Renal pelvis (tissue), 4 donors: Measurements from ENCODE around the gene FREM2. TPM values are rescaled to one million over a fixed set of nuclear protein-coding genes. Genes with fewer than 3 reads are reported as not detected.

Experiments used
- DNase-seq: peaks from one replicate; pipeline ENCODE4 v3.0.0-alpha.2; 2013
- polyA plus RNA-seq, 3 donors: library from polyadenylated mRNA; unstranded; fragments of 120-200 nt; gene quantifications; one replicate each; pipeline ENCODE4 v1.2.1, GENCODE V29; 2013; ENCODE audit not compliant: insufficient read length in 3 of 3

The FREM2 gene
- polyA plus RNA-seq, 3 donors: 47.4 to 48.2 (median 48.1) TPM

GRCh38 chr13:38687246-38688229, 661 bp downstream of the FREM2 start:
- DNase-seq: no peak

GRCh38 chr13:38688674-38689073, 1.8 kb downstream of the FREM2 start:
- DNase-seq: no peak

- no peak for DNase-seq
These were observed 3.4 kb downstream of the FREM2 start for GRCh38 chr13:38690231-38690630.

GRCh38 chr13:38693168-38693567, 6.3 kb downstream of the FREM2 start:
- no peak for DNase-seq

- no peak for DNase-seq
These were observed 6.8 kb downstream of the FREM2 start for GRCh38 chr13:38693641-38694040.

- DNase-seq: no peak
These were observed 10.3 kb downstream of the FREM2 start for GRCh38 chr13:38697197-38697596.

- DNase-seq: no peak
These were observed 10.9 kb downstream of the FREM2 start for GRCh38 chr13:38697628-38698333.

GRCh38 chr13:38700051-38700450, 13.2 kb downstream of the FREM2 start:
- DNase-seq: no peak

- no peak for DNase-seq
These were observed 15.8 kb downstream of the FREM2 start for GRCh38 chr13:38702669-38703068.

GRCh38 chr13:38703255-38703654, 16.4 kb downstream of the FREM2 start:
- no peak for DNase-seq

- no peak for DNase-seq
These were observed 18.5 kb downstream of the FREM2 start for GRCh38 chr13:38705365-38705764.

GRCh38 chr13:38707460-38707859, 20.6 kb downstream of the FREM2 start:
- DNase-seq: peak; percentile 19

GRCh38 chr13:38713046-38713445, 26.2 kb downstream of the FREM2 start:
- no peak for DNase-seq

GRCh38 chr13:38718374-38718773, 31.5 kb downstream of the FREM2 start:
- DNase-seq: no peak

- DNase-seq: no peak
These were observed 43.5 kb downstream of the FREM2 start for GRCh38 chr13:38730332-38730731.

- DNase-seq: no peak
These were observed 46.3 kb downstream of the FREM2 start for GRCh38 chr13:38733146-38733545.

GRCh38 chr13:38735665-38736440, 49.0 kb downstream of the FREM2 start:
- peak; percentile 11 for DNase-seq

GRCh38 chr13:38743466-38743865, 56.6 kb downstream of the FREM2 start:
- DNase-seq: no peak

- DNase-seq: peak; percentile 7
These were observed 65.8 kb downstream of the FREM2 start for GRCh38 chr13:38752686-38753085.

GRCh38 chr13:38753878-38754277, 67.0 kb downstream of the FREM2 start:
- DNase-seq: no peak

- DNase-seq: no peak
These were observed 68.9 kb downstream of the FREM2 start for GRCh38 chr13:38755793-38756192.

- no peak for DNase-seq
These were observed 71.4 kb downstream of the FREM2 start for GRCh38 chr13:38758277-38758676.
